ENCODE data around the gene OTULIN.
A peak's percentile ranks its signal among the peaks of the same experiment; 100 is the strongest.

The OTULIN gene

DNA sequence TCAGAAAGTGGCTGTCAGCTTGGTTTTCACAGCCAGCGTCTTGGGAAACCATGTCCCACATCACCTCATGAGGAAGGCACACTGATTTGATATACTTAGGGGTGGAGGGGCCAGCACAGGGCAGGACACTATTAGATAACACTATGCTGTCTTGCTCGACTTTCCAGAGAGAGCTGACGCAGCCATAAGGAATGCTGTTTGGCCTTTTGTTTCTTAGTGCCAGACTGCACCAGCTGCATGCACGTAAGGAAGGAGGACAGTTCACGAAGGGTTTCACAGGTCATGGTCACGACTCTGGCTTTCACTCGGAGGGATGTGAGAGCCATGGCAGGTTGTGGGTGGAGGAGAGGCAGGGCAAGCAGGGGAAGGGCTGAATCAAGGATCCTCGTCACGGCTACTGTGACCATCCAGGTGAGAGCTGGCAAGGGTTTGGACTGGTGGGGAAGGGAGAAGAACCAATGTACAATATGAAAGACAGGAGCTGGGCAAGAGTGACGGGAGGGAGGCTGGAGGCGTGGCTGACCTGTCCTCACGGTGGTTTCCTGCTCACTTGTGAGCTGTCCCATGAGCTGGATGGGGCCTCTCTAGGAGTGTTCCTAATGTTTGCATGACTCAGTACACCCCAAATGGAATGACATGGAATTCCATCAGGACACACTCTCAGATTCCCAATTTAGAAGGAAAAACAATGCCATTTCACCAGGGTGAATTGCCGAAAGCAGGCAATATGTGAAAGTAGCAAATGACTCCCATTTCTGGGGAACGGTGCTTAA, 61.7 kb downstream of the OTULIN start:
- no peaks in the 10 kb centered on the region for H3K36me3 Mint-ChIP-seq (ENCODE audit: low read depth)
- peaks cover 38% of the 10 kb centered on the region for H3K4me1 Mint-ChIP-seq
- TF ChIP-seq, protein P1, sequence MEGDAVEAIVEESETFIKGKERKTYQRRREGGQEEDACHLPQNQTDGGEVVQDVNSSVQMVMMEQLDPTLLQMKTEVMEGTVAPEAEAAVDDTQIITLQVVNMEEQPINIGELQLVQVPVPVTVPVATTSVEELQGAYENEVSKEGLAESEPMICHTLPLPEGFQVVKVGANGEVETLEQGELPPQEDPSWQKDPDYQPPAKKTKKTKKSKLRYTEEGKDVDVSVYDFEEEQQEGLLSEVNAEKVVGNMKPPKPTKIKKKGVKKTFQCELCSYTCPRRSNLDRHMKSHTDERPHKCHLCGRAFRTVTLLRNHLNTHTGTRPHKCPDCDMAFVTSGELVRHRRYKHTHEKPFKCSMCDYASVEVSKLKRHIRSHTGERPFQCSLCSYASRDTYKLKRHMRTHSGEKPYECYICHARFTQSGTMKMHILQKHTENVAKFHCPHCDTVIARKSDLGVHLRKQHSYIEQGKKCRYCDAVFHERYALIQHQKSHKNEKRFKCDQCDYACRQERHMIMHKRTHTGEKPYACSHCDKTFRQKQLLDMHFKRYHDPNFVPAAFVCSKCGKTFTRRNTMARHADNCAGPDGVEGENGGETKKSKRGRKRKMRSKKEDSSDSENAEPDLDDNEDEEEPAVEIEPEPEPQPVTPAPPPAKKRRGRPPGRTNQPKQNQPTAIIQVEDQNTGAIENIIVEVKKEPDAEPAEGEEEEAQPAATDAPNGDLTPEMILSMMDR (IDR thresholded peaks at IDR 0.05): no peak
- peaks cover 15% of the 10 kb centered on the region for H3K27me3 Mint-ChIP-seq (ENCODE audit: low read depth, poor library complexity)
- no peaks in the 10 kb centered on the region for H3K9me3 Mint-ChIP-seq
- H3K4me3 Mint-ChIP-seq: no peak overlapping the region
- DNase-seq: no peak
- H3K27ac Mint-ChIP-seq: peak overlapping the region; percentile 23

DNA sequence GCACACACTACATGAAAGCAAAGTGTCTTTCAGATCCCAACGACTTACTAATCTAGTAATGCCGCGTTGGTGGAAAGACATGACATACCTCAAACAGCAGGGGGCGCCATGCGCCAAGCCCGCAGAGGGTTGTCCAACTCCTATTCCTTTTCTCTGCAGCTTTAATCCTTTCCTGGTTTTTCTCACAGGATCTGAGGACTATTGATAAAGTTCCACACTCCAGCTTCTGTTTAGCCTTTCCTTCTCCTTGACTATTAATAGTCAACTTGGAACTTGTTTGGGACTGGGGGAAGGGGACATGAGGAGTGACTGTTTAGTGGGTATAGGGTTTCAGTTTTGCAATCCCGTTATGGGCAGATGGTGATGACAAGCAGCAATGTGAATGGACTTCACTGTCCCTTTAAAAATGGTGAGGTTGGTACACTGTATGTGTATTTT, 62.9 kb downstream of the OTULIN start:
- Mint-ChIP-seq H3K27ac (no peak overlapping the region), H3K27me3 (ENCODE audit: low read depth, poor library complexity) (peaks cover 15% of the 10 kb centered on the region), H3K9me3 (no peaks in the 10 kb centered on the region), H3K36me3 (ENCODE audit: low read depth) (no peaks in the 10 kb centered on the region), H3K4me3 (no peak overlapping the region), H3K4me1 (peaks cover 49% of the 10 kb centered on the region)
- DNase-seq: peak; percentile 85
- TF ChIP-seq, protein P1 (IDR thresholded peaks at IDR 0.05): peak; percentile 98

DNA sequence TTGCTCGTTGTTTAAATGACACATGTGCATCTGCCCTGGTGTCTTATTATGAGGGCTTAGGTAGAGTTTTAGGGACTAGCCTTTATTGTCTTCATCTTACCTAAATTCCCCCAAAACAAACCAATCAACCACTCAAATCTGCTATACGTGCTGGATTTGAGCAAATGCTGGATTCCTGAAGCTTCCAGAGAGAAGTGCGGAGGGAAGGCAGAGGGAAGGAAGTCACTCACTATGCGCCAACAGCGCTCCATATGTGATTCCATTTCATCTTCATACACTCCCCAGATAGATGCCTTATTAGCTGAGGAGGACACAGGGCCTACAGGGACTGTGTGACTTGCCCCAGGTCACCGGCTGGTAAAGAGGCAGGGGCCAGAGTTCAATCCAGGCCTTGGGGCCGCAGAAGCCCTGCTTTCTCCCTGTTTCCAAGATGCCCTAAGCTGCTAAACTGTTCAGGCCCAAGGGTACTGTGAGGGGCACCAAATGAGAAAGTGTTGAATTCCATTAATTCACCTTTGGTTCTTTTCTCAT, 63.5 kb downstream of the OTULIN start:
- no peaks in the 10 kb centered on the region for H3K9me3 Mint-ChIP-seq
- no peak for DNase-seq
- peaks cover 54% of the 10 kb centered on the region for H3K4me1 Mint-ChIP-seq
- H3K4me3 Mint-ChIP-seq: no peak overlapping the region
- no peak overlapping the region for H3K27ac Mint-ChIP-seq
- peaks cover 15% of the 10 kb centered on the region for H3K27me3 Mint-ChIP-seq (ENCODE audit: low read depth, poor library complexity)
- H3K36me3 Mint-ChIP-seq (ENCODE audit: low read depth): no peaks in the 10 kb centered on the region
- TF ChIP-seq, protein P1 (IDR thresholded peaks at IDR 0.05): no peak

DNA sequence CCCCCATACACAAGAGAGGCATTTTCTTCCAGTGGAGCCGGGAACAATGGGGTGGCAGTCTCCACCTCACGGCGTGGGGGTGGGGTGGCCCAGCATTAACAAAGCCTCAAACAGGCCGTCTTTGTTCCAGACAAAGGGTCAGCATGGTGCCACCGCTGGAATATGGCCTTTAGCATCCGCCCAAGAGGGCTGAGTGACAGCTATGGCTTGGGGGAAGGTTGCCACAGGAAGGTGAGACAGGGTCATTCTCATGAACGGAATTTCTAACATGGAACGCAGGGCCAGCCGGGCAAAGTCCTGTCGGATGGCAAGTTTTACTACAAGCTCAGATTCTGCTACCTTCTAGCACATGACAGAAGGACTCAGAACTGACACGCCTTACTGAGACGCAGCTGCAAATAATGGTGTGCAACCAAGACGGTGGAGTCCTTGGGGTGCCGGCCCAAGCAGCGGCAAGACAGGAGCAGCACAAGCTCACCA, 64.0 kb downstream of the OTULIN start:
- TF ChIP-seq, protein P1 (IDR thresholded peaks at IDR 0.05): no peak
- DNase-seq: peak; percentile 21
- no peak overlapping the region for H3K27ac Mint-ChIP-seq
- no peak overlapping the region for H3K4me3 Mint-ChIP-seq
- H3K27me3 Mint-ChIP-seq (ENCODE audit: low read depth, poor library complexity): peaks cover 15% of the 10 kb centered on the region
- peaks cover 57% of the 10 kb centered on the region for H3K4me1 Mint-ChIP-seq
- no peaks in the 10 kb centered on the region for H3K9me3 Mint-ChIP-seq
- H3K36me3 Mint-ChIP-seq (ENCODE audit: low read depth): no peaks in the 10 kb centered on the region

DNA sequence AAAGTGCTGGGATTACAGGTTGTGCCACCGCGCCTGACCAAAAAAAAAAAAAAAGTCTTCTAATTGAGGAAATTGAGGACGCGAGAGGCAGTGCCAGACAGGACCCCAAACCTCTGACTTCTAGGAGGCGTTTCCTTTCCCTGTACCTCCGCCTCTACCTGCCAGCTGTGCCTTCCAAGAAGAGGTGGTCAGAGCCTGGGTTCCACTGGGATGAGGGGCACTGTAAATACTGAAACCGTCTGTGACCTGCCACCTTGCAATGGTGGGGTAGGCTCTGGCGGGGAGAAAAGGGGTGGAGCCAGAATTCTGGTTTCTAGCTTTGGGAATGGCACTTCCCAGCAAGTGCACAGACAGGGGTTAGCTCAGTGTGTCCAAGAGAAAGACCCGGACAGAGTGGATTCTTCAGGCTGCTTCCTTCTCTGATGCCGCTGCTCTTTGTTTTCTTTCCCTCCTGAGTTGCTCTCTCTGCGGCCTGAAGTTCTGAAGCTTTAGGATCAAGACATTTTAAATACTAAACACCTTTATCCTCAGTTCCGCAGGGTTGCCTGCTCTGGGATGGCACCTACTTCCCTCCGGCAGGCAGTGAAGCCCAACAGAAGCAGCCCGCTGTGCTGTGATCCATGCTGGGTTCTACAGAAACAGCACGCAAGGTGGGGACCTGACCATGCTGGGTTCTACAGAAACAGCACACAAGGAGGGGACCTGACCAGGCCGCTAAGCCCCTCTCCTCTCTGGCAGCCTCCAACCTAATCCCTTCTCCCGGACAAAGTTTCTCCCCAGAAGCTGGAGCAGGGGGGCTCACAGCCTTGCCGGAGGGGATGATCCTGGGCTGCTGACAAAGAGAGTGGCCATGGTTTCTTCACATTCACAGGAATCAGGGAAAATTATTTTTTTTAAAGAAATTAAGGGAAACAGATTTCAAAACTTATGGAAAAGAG, 65.2 kb downstream of the OTULIN start:
- no peak overlapping the region for H3K4me3 Mint-ChIP-seq
- H3K36me3 Mint-ChIP-seq (ENCODE audit: low read depth): peaks cover 5% of the 10 kb centered on the region
- H3K27ac Mint-ChIP-seq: peak overlapping the region; percentile 55
- TF ChIP-seq, protein P1 (IDR thresholded peaks at IDR 0.05): no peak
- H3K27me3 Mint-ChIP-seq (ENCODE audit: low read depth, poor library complexity): peaks cover 15% of the 10 kb centered on the region
- peaks cover 63% of the 10 kb centered on the region for H3K4me1 Mint-ChIP-seq
- no peak for DNase-seq
- no peaks in the 10 kb centered on the region for H3K9me3 Mint-ChIP-seq

Measured in nephron progenitor cell (in vitro differentiated cells).